Mammary epithelial cell (primary cell): ENCODE measurements around the gene TMEM140.

ENCODE experiments used
- EZH2 ChIP-seq: IDR thresholded peaks from 2 replicates; pipeline ENCODE4 v1.6.1; 2012; ENCODE audit warnings: low read length, inconsistent platforms, borderline replicate concordance
- TF ChIP-seq, protein P1 (sequence below), 2 donors: IDR thresholded peaks in 1 of 2; conservative IDR thresholded peaks in 1 of 2; 2 replicates each; pipeline ENCODE4 v1.5.1; 2011 to 2012; ENCODE audit warnings: inconsistent platforms in 2 of 2, low read length in 2 of 2, mild to moderate bottlenecking in 2 of 2, control low read depth in 1 of 2, low read depth in 1 of 2; ENCODE audit not compliant: insufficient read depth in 1 of 2; ENCODE audit errors: extremely low read depth in 1 of 2

DNA sequence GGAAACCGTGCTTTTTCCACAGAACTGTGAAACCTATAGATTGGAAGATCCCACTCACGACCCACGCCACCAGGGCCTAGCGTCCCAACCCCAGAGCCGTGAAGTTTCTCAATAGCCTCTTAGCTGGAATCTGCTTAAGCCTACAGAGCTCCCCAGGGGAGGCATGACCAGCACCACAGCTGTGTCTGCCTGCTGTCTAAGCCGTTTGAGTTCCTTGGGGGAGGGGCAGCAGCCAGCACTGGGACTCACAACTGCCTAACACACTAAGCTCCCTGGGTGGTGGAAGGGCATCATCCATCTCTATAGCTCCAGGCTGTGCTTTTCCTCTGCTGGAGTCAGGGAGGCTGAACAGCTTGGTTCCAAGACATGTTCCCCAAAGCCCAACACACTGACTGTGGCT lies 26.0 kb upstream of the TMEM140 start:
- TF ChIP-seq EZH2, result no peak
- TF ChIP-seq, protein P1, sequence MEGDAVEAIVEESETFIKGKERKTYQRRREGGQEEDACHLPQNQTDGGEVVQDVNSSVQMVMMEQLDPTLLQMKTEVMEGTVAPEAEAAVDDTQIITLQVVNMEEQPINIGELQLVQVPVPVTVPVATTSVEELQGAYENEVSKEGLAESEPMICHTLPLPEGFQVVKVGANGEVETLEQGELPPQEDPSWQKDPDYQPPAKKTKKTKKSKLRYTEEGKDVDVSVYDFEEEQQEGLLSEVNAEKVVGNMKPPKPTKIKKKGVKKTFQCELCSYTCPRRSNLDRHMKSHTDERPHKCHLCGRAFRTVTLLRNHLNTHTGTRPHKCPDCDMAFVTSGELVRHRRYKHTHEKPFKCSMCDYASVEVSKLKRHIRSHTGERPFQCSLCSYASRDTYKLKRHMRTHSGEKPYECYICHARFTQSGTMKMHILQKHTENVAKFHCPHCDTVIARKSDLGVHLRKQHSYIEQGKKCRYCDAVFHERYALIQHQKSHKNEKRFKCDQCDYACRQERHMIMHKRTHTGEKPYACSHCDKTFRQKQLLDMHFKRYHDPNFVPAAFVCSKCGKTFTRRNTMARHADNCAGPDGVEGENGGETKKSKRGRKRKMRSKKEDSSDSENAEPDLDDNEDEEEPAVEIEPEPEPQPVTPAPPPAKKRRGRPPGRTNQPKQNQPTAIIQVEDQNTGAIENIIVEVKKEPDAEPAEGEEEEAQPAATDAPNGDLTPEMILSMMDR (conservative IDR thresholded peaks at IDR 0.05 in 1 of 2, IDR thresholded peaks at IDR 0.05 in 1 of 2; ENCODE audit: extremely low read depth in 1 of 2, insufficient read depth in 1 of 2, low read depth in 1 of 2, low read length in 2 of 2), result no peak
